WTC11 (cell line): ENCODE data around the gene ANP32B. TPM values are rescaled to one million over a fixed set of nuclear protein-coding genes. Genes with fewer than 3 reads are reported as not detected.
A peak's percentile ranks its signal among the peaks of the same experiment; 100 is the strongest.

Experiments
- ATAC-seq: fragments of 200-7000 bp; cut with Tn5 transposase; 2 replicates; pipeline ENCODE4 v1.10.0; 2021; ENCODE audit warnings: mild to moderate bottlenecking, moderate library complexity
- CTCF ChIA-PET: fragments of 300-600 bp; sonication (Branson Sonifier 250); formaldehyde crosslinking; loops from one replicate; lab custom pipeline; 2021; ENCODE audit warnings: antibody characterized with exemption; lab: Charles Lee
- POLR2A ChIA-PET: fragments of 350-600 bp; sonication (Branson Sonifier 250); formaldehyde crosslinking; loops from one replicate; lab custom pipeline; 2021; ENCODE audit warnings: antibody characterized with exemption; lab: Charles Lee
- DNase-seq: peaks from one replicate; pipeline ENCODE4 v3.0.0; 2021; ENCODE audit warnings: low spot score
- H3K27ac Mint-ChIP-seq: 2 replicates; pipeline ENCODE4 v1.8.0; 2021; ENCODE audit warnings: mixed read lengths
- H3K27me3 Mint-ChIP-seq: 2 replicates; pipeline ENCODE4 v1.8.0; 2021; ENCODE audit warnings: low read depth, mild to moderate bottlenecking, moderate library complexity, mixed read lengths
- H3K36me3 Mint-ChIP-seq: 2 replicates; pipeline ENCODE4 v1.8.0; 2021; ENCODE audit warnings: mixed read lengths
- H3K4me1 Mint-ChIP-seq: 2 replicates; pipeline ENCODE4 v1.8.0; 2022; ENCODE audit warnings: mixed read lengths
- H3K4me3 Mint-ChIP-seq: 2 replicates; pipeline ENCODE4 v1.8.0; 2021; ENCODE audit warnings: mild to moderate bottlenecking, moderate library complexity, mixed read lengths
- H3K9me3 Mint-ChIP-seq: 2 replicates; pipeline ENCODE4 v1.8.0; 2021; ENCODE audit warnings: mixed read lengths
- AR ChIP-seq: fragments of 250-450 bp; sonication (Bioruptor Pico); IDR thresholded peaks from 2 replicates; pipeline ENCODE4 v1.9.0; 2021; ENCODE audit warnings: mild to moderate bottlenecking
- ARID4B ChIP-seq: sonication (generic); formaldehyde crosslinking; IDR thresholded peaks from 2 replicates; pipeline ENCODE4 v1.8.0; 2023; ENCODE audit warnings: missing genetic modification reagents, mild to moderate bottlenecking, borderline replicate concordance
- CBFB ChIP-seq: sonication (generic); formaldehyde crosslinking; IDR thresholded peaks from 2 replicates; pipeline ENCODE4 v1.8.1; 2022; ENCODE audit warnings: mild to moderate bottlenecking, low read depth, missing genetic modification reagents
- CREM ChIP-seq: sonication (generic); formaldehyde crosslinking; IDR thresholded peaks from 2 replicates; pipeline ENCODE4 v1.8.1; 2022; ENCODE audit warnings: mild to moderate bottlenecking, missing genetic modification reagents, moderate library complexity
- ESRRA ChIP-seq: sonication (generic); formaldehyde crosslinking; IDR thresholded peaks from 2 replicates; pipeline ENCODE4 v1.8.1; 2022; ENCODE audit warnings: mild to moderate bottlenecking, missing genetic modification reagents, borderline replicate concordance
- ETV6 ChIP-seq: sonication (generic); formaldehyde crosslinking; IDR thresholded peaks from 2 replicates; pipeline ENCODE4 v1.8.1; 2022; ENCODE audit warnings: mild to moderate bottlenecking, missing genetic modification reagents
- FOXJ3 ChIP-seq: sonication (generic); formaldehyde crosslinking; IDR thresholded peaks from 2 replicates; pipeline ENCODE4 v1.9.0; 2021; ENCODE audit warnings: missing genetic modification reagents, mild to moderate bottlenecking, borderline replicate concordance
- FOXK1 ChIP-seq: sonication (generic); formaldehyde crosslinking; IDR thresholded peaks from 2 replicates; pipeline ENCODE4 v1.8.0; 2022; ENCODE audit warnings: mild to moderate bottlenecking, moderate library complexity, missing genetic modification reagents
- FOXP1 ChIP-seq: sonication (generic); formaldehyde crosslinking; IDR thresholded peaks from 2 replicates; pipeline ENCODE4 v1.8.0; 2022; ENCODE audit warnings: missing genetic modification reagents, mild to moderate bottlenecking, moderate library complexity, borderline replicate concordance
- GABPB1 ChIP-seq: sonication (generic); formaldehyde crosslinking; IDR thresholded peaks from 2 replicates; pipeline ENCODE4 v1.8.1; 2023; ENCODE audit warnings: mild to moderate bottlenecking, missing genetic modification reagents
- NFYB ChIP-seq: sonication (generic); formaldehyde crosslinking; conservative IDR thresholded peaks from 2 replicates; pipeline ENCODE4 v1.8.0; 2022; ENCODE audit warnings: low read depth, missing genetic modification reagents
- SOX15 ChIP-seq: fragments of 250-450 bp; sonication (Bioruptor Pico); IDR thresholded peaks from 2 replicates; pipeline ENCODE4 v1.9.0; 2021; ENCODE audit warnings: mild to moderate bottlenecking
- TEAD1 ChIP-seq: sonication (generic); formaldehyde crosslinking; IDR thresholded peaks from 2 replicates; pipeline ENCODE4 v1.8.0; 2022; ENCODE audit warnings: mild to moderate bottlenecking, missing genetic modification reagents
- ZNF317 ChIP-seq: sonication (generic); formaldehyde crosslinking; IDR thresholded peaks from 2 replicates; pipeline ENCODE4 v1.8.1; 2023; ENCODE audit warnings: low read depth, mild to moderate bottlenecking, moderate library complexity, missing genetic modification reagents, borderline replicate concordance
- ZNF423 ChIP-seq: fragments of 250-450 bp; sonication (Bioruptor Pico); IDR thresholded peaks from 2 replicates; pipeline ENCODE4 v2.1.2; 2022; ENCODE audit warnings: mild to moderate bottlenecking, moderate library complexity
- ZNF671 ChIP-seq: fragments of 250-450 bp; sonication (Bioruptor Pico); IDR thresholded peaks from 2 replicates; pipeline ENCODE4 v1.8.0; 2021; ENCODE audit warnings: mild to moderate bottlenecking
- total RNA-seq: library from RNA; stranded (reverse); gene quantifications from 3 replicates; pipeline ENCODE4 v1.2.3, GENCODE V29; 2021
- TF ChIP-seq, protein P1 (sequence below): sonication (generic); formaldehyde crosslinking; IDR thresholded peaks from 2 replicates; pipeline ENCODE4 v1.8.0; 2023; ENCODE audit warnings: missing genetic modification reagents
- TF ChIP-seq, protein P2 (sequence below): sonication (generic); formaldehyde crosslinking; IDR thresholded peaks from 2 replicates; pipeline ENCODE4 v1.8.1; 2022; ENCODE audit warnings: mild to moderate bottlenecking, moderate library complexity, missing genetic modification reagents
- TF ChIP-seq, protein P3 (sequence below): sonication (generic); formaldehyde crosslinking; IDR thresholded peaks from 2 replicates; pipeline ENCODE4 v1.8.0; 2022; ENCODE audit warnings: mild to moderate bottlenecking, missing genetic modification reagents
- TF ChIP-seq, protein P4 (sequence below): sonication (generic); formaldehyde crosslinking; IDR thresholded peaks from 2 replicates; pipeline ENCODE4 v1.8.0; 2022; ENCODE audit warnings: mild to moderate bottlenecking, missing genetic modification reagents

The ANP32B gene
- total RNA-seq, 1 experiment from 2014 or later, result 150 TPM

DNA sequence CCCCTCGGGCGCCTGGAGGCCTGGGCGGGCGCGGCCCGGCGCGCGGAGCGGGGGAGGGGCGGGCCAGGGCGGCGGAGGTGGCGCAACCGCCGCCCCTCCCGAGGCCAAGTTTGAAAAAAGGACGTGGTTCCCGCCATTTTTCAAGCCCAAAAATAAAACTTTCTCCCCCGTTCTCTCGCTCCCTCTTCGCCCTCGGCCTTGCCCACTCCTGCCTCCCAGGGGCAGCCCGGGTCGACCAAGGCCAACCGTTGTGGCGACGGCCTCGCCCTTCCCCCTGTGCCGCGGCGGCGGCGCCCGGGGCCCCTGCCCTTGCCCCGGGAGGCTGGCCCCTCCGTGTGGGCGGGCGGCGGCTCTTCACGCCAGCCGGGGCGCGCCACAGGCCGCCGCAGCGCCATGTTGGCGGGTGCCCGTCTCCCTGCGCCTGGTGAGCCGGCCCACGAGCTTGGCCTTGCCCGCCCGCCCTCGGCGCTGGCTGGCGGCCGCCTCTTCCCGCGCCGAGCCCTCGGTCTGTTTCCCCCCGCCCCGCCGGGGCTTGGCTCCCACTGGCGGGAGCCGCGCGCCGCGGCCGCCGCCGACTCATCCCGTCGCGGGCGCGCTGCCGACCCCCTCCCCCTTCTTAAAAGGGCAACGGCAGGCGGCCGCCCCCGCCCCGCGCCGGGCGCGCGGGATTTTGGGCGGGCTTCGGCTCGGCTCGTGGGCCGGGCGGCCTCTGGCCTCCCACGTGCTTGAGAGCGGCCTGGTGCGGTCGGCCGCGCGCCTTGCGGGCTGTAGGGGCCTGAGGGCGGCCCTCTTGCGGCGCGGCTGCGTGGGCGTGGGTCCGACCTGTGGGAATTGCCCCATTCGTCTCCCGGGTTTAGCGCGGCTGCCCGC is 1.3 kb downstream of the ANP32B start (continued):
- TF ChIP-seq ARID4B (no peak; the same call in 1 of the 2 replicates), ZNF317 (no peak), FOXP1 (peak; percentile 49; the same call in 1 of the 2 replicates), GABPB1 (CRISPR knock-in tag) (no peak), CBFB (CRISPR knock-in tag) (no peak), NFYB (CRISPR knock-in tag) (0 out of 2 replicates have a peak, but pooled peaks have one; percentile 6), SOX15 (CRISPR knock-in tag) (no peak), ESRRA (CRISPR knock-in tag) (0 out of 2 replicates have a peak, but pooled peaks have one; percentile 11), FOXK1 (CRISPR knock-in tag) (0 out of 2 replicates have a peak, but pooled peaks have one; percentile 5), FOXJ3 (no peak)
- TF ChIP-seq, protein P1, sequence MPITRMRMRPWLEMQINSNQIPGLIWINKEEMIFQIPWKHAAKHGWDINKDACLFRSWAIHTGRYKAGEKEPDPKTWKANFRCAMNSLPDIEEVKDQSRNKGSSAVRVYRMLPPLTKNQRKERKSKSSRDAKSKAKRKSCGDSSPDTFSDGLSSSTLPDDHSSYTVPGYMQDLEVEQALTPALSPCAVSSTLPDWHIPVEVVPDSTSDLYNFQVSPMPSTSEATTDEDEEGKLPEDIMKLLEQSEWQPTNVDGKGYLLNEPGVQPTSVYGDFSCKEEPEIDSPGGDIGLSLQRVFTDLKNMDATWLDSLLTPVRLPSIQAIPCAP, result 0 out of 2 replicates have a peak, but pooled peaks have one; percentile 38
- TF ChIP-seq, protein P2, sequence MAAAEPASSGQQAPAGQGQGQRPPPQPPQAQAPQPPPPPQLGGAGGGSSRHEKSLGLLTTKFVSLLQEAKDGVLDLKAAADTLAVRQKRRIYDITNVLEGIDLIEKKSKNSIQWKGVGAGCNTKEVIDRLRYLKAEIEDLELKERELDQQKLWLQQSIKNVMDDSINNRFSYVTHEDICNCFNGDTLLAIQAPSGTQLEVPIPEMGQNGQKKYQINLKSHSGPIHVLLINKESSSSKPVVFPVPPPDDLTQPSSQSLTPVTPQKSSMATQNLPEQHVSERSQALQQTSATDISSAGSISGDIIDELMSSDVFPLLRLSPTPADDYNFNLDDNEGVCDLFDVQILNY, result peak; percentile 40; the same call in 1 of the 2 replicates

DNA sequence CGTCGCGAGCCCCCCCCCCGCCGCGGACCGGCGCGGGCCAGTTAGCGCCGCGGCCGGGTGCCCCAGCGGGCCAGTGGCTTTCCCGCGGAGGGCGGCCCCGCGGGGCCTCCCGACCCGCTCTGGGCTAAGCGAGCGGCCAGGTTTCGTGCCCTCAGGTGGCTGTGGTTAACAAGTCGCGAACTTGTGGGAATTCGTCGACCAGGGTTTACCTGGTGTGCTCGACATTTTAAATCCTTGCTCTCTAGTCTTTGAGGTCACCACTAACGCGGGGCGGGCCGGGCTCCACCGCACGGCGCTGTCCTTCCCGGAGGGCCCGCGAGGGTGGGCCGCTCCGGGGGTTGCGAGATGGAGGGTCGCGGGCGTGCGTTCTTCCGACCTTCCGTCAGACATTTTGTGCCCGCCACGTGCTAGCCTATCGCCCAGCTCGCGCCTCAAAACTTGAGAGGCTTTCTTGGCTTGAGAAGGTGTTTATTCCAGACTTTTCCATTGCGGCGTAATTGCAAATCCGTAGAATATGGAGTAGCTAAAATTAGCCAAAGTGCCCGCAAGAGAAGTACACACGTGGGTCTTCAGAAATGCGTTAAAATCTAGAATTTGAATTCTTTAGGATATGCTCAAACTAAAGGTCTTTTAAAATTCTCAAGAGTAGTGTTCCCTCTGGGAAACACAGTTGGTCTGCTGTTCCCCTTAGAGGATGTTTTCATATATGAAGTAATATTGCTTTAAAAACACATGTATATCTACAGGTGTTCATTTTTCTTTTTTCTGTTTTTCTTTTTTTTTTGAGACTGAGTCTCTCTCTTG is 2.1 kb downstream of the ANP32B start:
- DNase-seq (peak; percentile 31), ATAC-seq (no peak)
- Mint-ChIP-seq H3K9me3 (no peaks in the 10 kb centered on the region), H3K4me1 (peaks cover 38% of the 10 kb centered on the region), H3K27ac (no peak overlapping the region), H3K27me3 (peaks cover 45% of the 10 kb centered on the region), H3K36me3 (no peaks in the 10 kb centered on the region), H3K4me3 (peak overlapping the region; percentile 63)
- POLR2A ChIA-PET, result no interaction called here
- CTCF ChIA-PET, result interaction anchor here (1.1 kb wide), 1 partner anchor 12 kb away, joined by 3 read pairs; no protein-coding TSS in a partner anchor
- TF ChIP-seq CREM (CRISPR knock-in tag) (peak; percentile 12; the same call in 1 of the 2 replicates), ZNF671 (CRISPR knock-in tag) (no peak), ZNF423 (CRISPR knock-in tag) (peak; percentile 5; the same call in 1 of the 2 replicates), ETV6 (CRISPR knock-in tag) (peak; percentile 78), TEAD1 (CRISPR knock-in tag) (peak; percentile 52; the same call in 1 of the 2 replicates), AR (CRISPR knock-in tag) (no peak)
- TF ChIP-seq, protein P2, result peak; percentile 10; the same call in 1 of the 2 replicates
- TF ChIP-seq, protein P3, sequence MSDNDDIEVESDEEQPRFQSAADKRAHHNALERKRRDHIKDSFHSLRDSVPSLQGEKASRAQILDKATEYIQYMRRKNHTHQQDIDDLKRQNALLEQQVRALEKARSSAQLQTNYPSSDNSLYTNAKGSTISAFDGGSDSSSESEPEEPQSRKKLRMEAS (CRISPR knock-in tag), result peak; percentile 91
- TF ChIP-seq, protein P4, sequence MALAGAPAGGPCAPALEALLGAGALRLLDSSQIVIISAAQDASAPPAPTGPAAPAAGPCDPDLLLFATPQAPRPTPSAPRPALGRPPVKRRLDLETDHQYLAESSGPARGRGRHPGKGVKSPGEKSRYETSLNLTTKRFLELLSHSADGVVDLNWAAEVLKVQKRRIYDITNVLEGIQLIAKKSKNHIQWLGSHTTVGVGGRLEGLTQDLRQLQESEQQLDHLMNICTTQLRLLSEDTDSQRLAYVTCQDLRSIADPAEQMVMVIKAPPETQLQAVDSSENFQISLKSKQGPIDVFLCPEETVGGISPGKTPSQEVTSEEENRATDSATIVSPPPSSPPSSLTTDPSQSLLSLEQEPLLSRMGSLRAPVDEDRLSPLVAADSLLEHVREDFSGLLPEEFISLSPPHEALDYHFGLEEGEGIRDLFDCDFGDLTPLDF (CRISPR knock-in tag), result 0 out of 2 replicates have a peak, but pooled peaks have one; percentile 63
